ENCODE results near the gene TRIM2. TPM values are rescaled to one million over a fixed set of nuclear protein-coding genes. Genes with fewer than 3 reads are reported as not detected.

TRIM2 gene
- total and polyA plus RNA-seq, 2 donors from 2014 or later = 23.3 to 122 TPM

GRCh38 chr4:153223427-153223801 is 19.2 kb downstream of the TRIM2 start:
- FAIRE-seq (no peak), DNase-seq (peak in 1 of 5 donors; percentile 71)
- no peaks in the 10 kb centered on the region for H3K36me3 ChIP-seq (ENCODE audit: control insufficient read depth in 2 of 3, insufficient read depth in 3 of 3, low read length in 3 of 3)
- H3K9ac ChIP-seq (ENCODE audit: low read length in 3 of 3) = peak overlapping the region; percentile 43 to 79 (median 72)
- no peaks in the 10 kb centered on the region for H3K9me3 ChIP-seq (ENCODE audit: control insufficient read depth in 2 of 3, insufficient read depth in 1 of 3, low read length in 3 of 3)
- intact Hi-C loops (cut with DNase I) = no loop called here
- no peaks in the 10 kb centered on the region for H3K27me3 ChIP-seq (ENCODE audit: control insufficient read depth, insufficient read depth, low read length)
- peak overlapping the region; percentile 91 to 96 for H3K27ac ChIP-seq (ENCODE audit: low read depth in 2 of 2, low read length in 2 of 2)
- no peak for TF ChIP-seq CTCF (IDR thresholded peaks at IDR 0.05; ENCODE audit: borderline replicate concordance, extremely low read depth, insufficient read depth)
- H3K4me1 ChIP-seq (ENCODE audit: control insufficient read depth in 2 of 3, insufficient read depth in 2 of 3, low read depth in 1 of 3, low read length in 3 of 3) = peaks cover 6 to 13% (median 11%) of the 10 kb centered on the region in 3 donors
- H3K4me3 ChIP-seq (ENCODE audit: low read length in 3 of 3) = peak overlapping the region; percentile 64 to 81 (median 73)

GRCh38 chr4:153223930-153224329 is 19.7 kb downstream of the TRIM2 start:
- Histone ChIP-seq H3K27ac (ENCODE audit: low read depth in 2 of 2, low read length in 2 of 2) (peak overlapping the region; percentile 91 to 96), H3K9me3 (ENCODE audit: control insufficient read depth in 2 of 3, insufficient read depth in 1 of 3, low read length in 3 of 3) (no peaks in the 10 kb centered on the region), H3K27me3 (ENCODE audit: control insufficient read depth, insufficient read depth, low read length) (no peaks in the 10 kb centered on the region), H3K36me3 (ENCODE audit: control insufficient read depth in 2 of 3, insufficient read depth in 3 of 3, low read length in 3 of 3) (no peaks in the 10 kb centered on the region), H3K4me3 (ENCODE audit: low read length in 3 of 3) (peak overlapping the region; percentile 64 to 81 (median 73)), H3K4me1 (ENCODE audit: control insufficient read depth in 2 of 3, insufficient read depth in 2 of 3, low read depth in 1 of 3, low read length in 3 of 3) (peaks cover 6 to 18% (median 11%) of the 10 kb centered on the region in 3 donors), H3K9ac (ENCODE audit: low read length in 3 of 3) (peak overlapping the region in 2 of 3 donors; percentile 43 to 72)
- no peak for TF ChIP-seq CTCF (IDR thresholded peaks at IDR 0.05; ENCODE audit: borderline replicate concordance, extremely low read depth, insufficient read depth)
- intact Hi-C loops (cut with DNase I) = no loop called here
- FAIRE-seq = peak; percentile 65
- DNase-seq = peak in 2 of 5 donors; percentile 78 to 80

DNA sequence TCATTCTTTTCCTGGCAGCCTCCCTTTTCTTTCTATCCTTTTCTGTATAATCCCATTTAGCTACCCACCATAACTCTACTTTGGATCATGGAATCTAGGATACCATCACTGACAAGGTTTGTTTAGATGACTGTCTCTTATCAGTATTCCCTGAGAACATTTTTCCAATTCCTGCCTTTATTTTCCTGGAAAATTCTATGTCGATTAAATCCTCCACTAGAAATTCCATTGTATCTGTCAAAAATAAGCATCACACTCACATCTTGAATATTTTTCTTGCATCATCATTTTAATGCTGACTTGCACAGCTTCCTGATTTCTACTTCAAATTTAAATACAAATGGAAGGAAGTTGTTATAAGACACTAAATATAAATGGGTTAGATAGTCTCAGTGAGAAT is 20.2 kb downstream of the TRIM2 start:
- Histone ChIP-seq H3K36me3 (ENCODE audit: control insufficient read depth in 2 of 3, insufficient read depth in 3 of 3, low read length in 3 of 3) (no peaks in the 10 kb centered on the region), H3K27me3 (ENCODE audit: control insufficient read depth, insufficient read depth, low read length) (no peaks in the 10 kb centered on the region), H3K27ac (ENCODE audit: low read depth in 2 of 2, low read length in 2 of 2) (peak overlapping the region in 1 of 2 donors; percentile 68), H3K9me3 (ENCODE audit: control insufficient read depth in 2 of 3, insufficient read depth in 1 of 3, low read length in 3 of 3) (no peaks in the 10 kb centered on the region), H3K9ac (ENCODE audit: low read length in 3 of 3) (no peak overlapping the region), H3K4me3 (ENCODE audit: low read length in 3 of 3) (peak overlapping the region in 1 of 3 donors; percentile 29), H3K4me1 (ENCODE audit: control insufficient read depth in 2 of 3, insufficient read depth in 2 of 3, low read depth in 1 of 3, low read length in 3 of 3) (peaks cover 6 to 18% (median 11%) of the 10 kb centered on the region in 3 donors)
- DNase-seq (no peak), FAIRE-seq (no peak)
- intact Hi-C loops (cut with DNase I) = no loop called here
- no peak for TF ChIP-seq CTCF (IDR thresholded peaks at IDR 0.05; ENCODE audit: borderline replicate concordance, extremely low read depth, insufficient read depth)

All from kidney (tissue), 14 donors.